Left renal pelvis (tissue), 4 donors: Measurements from ENCODE around the gene TINAG. TPM values are rescaled to one million over a fixed set of nuclear protein-coding genes. Genes with fewer than 3 reads are reported as not detected.

Source experiments
- DNase-seq, 4 donors: peaks; one replicate each; pipeline ENCODE4 v3.0.0-alpha.2; 2013; ENCODE audit warnings: low read depth in 4 of 4, low spot score in 3 of 4
- polyA plus RNA-seq, 4 donors: library from polyadenylated mRNA; unstranded; fragments of 120-200 nt; gene quantifications; one replicate each; pipeline ENCODE4 v1.2.1, GENCODE V29; 2013; ENCODE audit not compliant: insufficient read length in 4 of 4

Gene TINAG
- polyA plus RNA-seq, result 10 to 100 TPM in 3 of 4 donors, under 1 TPM in 1; 0.55 to 29.7 (median 25.6) TPM

DNA sequence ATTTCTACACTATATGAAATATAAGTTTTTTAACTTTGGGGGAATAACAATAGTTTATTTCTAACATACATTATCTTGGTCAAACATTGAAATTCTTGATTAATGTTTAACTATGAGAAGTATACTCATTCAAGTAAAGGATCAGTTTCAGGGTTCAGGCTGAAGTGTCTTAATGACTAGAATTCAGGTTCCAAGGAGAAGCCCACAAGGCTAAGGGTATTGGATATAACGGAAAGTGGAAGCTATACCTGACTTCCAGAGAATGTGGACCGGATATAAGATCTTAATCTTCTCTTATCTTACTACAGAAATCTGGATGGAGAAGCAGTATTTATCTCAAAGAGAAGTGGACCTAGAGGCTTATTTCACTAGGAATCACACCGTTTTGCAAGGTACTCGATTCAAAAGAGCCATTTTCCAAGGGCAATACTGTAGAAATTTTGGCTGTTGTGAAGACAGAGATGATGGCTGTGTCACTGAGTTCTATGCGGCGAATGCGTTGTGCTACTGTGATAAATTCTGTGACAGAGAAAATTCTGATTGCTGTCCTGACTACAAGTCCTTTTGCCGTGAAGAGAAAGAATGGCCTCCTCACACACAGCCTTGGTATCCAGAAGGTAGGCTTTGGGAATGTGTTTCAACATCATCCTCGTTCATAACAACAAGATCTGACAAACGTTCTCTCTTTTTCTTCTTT is at the start of gene TINAG:
TINAG (plus strand) TSS at position 153 of the 697 bp plus-strand sequence; CDS start at position 263, 110 bp downstream.
- no peak for DNase-seq

DNA sequence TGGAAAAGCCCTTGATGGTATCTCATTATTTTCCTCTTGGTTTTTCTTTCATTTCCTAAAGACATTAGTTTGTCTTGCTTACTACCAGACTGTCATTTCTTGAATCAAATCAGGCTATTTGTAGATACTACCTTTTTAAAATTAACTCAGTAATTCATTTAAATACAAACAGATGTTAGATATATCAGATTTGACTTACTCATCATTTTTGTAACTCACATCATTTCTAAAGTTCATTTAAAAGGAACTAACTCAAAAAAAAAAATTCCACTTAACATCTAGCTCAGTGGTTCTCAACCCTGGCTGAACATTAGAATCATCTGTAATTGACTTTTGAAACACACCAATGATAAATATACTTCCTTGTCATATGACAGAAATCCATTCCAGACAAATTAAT is 48.2 kb upstream of the TINAG start:
- DNase-seq, result no peak

- DNase-seq, result no peak
These were observed 45.7 kb upstream of the TINAG start for GRCh38 chr6:54262499-54262898.

DNA sequence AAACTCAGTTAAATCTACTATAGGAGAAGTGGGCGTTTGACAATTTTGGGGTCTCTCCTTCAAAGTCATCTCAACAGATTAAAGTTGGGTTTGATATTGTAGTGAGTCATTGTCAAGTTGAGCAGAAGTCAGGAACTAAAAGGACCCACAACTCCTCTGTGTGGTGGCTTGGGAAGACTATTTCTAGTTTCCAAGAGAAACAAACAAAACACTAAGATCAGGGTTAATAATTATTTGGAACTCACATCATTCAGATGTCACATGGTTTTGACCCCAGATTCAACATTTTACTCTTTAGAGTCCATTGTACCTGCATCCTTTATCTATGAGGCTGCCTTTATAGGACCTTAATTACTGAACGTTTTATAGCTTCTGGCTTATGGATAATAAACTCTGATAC is 45.3 kb upstream of the TINAG start:
- no peak for DNase-seq

DNA sequence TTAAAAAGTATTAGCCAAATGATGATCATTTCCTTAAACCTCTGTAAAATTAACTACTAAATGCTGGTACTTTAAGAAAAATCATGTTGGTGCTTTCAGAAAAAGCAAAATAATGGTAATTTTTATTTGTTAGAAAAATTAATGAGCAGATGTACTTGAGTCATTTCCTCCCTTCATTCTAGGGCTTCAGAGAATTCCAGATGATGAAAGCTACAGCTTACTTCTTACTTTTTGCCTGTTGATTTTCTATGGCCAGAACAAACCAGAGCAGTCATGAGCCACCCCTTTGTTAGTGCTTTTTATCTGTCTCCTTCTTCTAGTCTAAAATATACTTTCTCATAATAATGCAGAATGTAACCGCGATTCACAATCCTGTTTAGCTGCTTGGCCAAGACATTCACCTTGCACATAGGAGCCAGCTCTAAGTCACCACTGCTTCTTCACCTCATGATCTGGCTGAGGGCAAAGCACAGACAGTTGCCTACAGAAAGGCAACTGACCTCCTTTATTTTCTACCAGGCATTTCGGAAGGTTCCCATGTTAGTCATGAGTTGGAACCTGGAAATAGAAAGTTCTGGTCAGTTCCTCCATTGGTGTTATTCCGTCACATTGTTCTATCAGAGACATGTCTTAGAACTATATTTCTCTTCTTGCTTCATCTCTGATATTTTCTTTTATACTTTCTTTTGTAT is 43.5 kb upstream of the TINAG start:
- no peak for DNase-seq

- DNase-seq, result no peak
These were observed 41.8 kb upstream of the TINAG start for GRCh38 chr6:54266400-54266923.

DNA sequence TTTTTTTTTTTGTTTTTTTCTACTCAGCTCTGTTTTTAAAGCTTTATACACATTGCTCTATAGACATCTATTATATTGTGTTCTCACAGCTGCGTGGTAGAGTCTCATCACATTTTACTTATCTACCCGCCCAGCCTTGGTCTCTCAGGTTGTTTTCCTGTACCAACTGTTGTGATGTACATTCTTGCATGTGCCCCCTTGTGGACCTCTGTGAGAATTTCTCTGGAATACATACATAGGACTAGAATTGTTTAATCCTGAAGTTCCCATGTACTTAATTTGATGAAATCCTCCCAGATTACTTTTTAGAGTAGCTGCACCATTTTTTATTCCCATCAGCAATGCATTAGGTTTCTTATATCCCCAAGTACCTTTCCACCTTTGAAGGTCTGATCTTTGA is 40.4 kb upstream of the TINAG start:
- no peak for DNase-seq

DNA sequence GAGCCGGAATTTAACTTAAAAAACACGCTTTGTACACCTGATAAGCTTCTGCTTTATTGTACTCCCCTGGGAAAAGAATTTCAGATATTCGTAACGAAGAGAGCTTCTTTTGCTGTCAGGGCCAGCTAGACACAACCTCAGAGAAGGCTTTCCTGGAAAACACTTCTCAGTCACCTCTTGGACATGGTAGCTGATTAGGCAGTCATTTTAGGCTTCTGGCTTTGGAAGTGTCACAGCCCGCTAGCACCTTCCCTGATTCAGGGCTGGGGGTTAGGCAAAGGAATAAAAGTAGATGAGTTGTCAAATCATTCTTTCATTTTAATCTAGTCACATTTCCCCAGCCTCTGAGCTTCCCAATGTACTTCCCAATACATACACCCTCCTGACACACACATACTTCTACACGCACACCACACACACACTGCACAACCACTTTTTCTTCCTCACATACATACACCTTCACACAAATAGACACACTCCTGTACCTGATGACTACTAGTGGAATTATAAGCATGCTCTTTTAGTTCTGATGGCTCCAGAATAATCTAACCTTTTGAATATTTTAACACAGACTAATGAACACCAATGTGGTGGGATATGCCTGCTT is 34.9 kb upstream of the TINAG start:
- DNase-seq, result no peak

GRCh38 chr6:54274383-54274782 is 33.9 kb upstream of the TINAG start:
- DNase-seq, result no peak

GRCh38 chr6:54282186-54282585 is 26.1 kb upstream of the TINAG start:
- DNase-seq, result no peak

DNA sequence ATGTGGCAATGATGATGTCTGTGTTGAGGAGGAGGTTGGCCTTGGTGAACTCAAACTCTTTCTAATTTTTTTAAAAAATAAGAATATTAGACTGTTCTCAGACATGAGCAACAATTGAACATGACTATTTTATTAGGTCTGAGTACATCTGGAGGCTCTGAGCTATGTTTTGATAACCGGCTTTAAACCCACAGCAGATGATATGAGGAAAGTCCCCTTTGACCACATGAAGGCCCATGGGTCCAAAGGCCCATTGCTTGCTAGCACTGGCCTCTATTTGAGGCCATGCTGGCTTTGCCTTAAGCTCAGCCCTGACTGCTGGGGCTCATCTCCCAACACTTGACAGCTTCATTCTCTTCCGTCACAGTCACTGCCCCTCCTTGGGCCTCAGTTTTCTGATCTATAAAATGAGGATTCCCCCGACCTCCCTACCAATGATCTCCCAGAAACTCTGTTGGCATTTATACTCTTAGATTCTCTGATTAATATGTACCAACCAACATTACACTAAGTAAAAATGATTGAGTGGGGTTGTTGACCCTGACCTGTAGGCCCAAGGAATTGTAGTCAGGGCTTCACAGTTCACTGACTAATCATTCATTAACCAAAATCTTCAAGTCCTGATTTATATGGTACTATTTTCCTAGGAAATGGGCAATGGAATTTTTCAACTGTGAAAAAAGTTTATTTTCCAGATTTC is 23.9 kb upstream of the TINAG start:
- DNase-seq, result no peak

- no peak for DNase-seq
These were observed 22.6 kb upstream of the TINAG start for GRCh38 chr6:54285595-54285994.

- no peak for DNase-seq
These were observed 22.1 kb upstream of the TINAG start for GRCh38 chr6:54286141-54286540.

DNA sequence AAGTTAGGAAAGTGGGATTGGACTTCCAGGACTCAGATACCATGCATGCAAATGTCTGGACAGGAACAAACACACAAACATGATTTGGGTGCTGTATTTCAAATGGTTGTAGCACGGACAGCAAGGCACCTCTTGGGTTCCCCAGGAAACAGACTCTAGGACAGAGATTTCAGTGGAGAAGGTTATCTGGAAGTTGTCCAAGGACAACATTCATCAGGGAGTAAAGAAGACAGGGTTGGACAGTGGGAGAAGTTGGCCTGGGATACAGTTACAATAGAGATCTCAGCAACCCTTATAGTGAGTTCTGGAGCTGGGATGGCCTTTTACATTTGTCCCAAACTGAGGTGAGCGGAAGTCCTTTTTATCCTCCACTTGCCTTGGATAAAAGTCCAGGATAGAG is 19.8 kb upstream of the TINAG start:
- DNase-seq, result no peak

GRCh38 chr6:54289426-54289825 is 18.8 kb upstream of the TINAG start:
- no peak for DNase-seq

- no peak for DNase-seq
These were observed 17.1 kb upstream of the TINAG start for GRCh38 chr6:54291146-54291545.

DNA sequence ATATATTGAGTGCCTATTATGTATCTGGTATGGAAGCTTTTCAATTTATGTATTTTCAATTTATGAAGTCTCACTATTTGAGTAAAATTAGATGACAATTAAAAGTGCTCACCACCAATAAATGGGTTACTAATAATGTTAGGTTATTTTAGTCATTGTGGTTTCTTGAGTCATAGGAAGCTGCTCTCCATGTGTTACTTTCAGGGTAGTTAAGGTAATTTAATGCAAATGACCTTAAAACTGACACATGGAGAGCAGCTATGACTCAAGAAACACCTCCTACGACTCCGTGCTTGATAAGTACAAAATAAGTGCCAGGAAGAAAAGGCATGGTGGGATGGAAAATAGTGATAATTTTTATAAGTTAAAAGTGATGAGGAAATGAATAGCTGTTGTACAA is 16.5 kb upstream of the TINAG start:
- DNase-seq, result no peak

GRCh38 chr6:54294965-54295532 is 13.2 kb upstream of the TINAG start:
- DNase-seq, result no peak

DNA sequence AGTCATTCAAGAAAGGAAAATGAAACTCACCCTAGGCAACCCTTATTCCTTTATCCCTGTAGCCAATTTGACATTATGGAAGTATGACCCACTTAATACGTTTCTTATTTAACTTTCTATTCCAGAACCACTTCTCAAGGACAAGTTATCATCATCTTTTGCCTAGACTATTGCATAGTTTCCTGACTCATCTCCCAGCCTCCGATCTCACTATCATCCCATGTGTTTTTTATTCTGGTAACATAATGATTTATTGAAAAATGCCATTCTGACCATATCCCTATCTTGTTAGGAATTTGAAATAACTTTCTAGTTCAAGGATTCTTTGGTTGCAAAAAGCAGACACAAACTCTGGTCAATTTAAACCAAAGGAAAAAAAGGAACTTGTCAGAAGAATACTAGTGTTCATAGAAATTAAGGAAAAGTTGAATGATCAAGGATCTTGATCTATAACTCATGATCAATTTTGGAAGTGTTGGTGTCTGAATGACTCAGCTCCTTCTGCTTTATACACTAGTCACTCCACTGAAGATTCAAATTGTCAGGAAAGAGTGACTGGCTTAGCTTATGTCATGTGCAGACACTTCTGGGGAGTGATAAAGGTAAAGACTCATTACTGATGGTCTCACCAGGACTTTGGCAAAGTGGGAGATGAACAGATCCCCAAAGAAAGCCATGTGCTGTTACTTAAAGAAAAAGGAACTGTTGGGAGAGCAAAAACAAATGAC is 8.5 kb upstream of the TINAG start:
- DNase-seq, result no peak

DNA sequence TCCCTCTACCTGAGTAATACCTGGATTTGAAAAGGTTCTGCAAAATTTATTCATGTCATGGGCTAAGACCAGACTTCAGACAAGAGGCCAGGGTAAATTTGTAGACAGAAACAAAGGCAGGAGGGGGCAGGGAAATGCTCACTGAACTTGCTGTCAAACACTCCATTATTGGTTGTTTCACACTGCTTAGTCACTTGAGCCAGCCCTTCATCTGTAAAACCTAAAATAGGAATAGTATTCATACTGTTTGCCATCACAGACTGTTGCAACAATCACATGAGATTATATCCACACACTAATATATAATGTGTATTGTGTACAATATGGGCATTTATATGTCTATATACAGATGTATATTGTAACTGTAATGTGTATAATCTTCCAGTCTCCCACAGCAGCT is 6.5 kb upstream of the TINAG start:
- no peak for DNase-seq
